Trophoblast cell (in vitro differentiated cells and primary cell): ENCODE measurements around the gene USP11.

Experiments used
- DNase-seq, 2 donors: peaks; one replicate each; pipeline ENCODE4 v3.0.0-alpha.2; 2016
- H2AFZ ChIP-seq: 2 replicates; pipeline ENCODE4 v1.6.1; 2013; ENCODE audit warnings: low read length, moderate library complexity, mild to moderate bottlenecking; ENCODE audit not compliant: insufficient read depth, poor library complexity
- H2AK5ac ChIP-seq: 2 replicates; pipeline ENCODE4 v1.6.1; 2013; ENCODE audit warnings: mild to moderate bottlenecking, low read length
- H2BK120ac ChIP-seq: 2 replicates; pipeline ENCODE4 v1.6.1; 2013; ENCODE audit warnings: low read length, mild to moderate bottlenecking, moderate library complexity; ENCODE audit not compliant: insufficient read depth, poor library complexity
- H2BK12ac ChIP-seq: 2 replicates; pipeline ENCODE4 v1.6.1; 2013; ENCODE audit warnings: mild to moderate bottlenecking, low read length, moderate library complexity
- H2BK5ac ChIP-seq: 2 replicates; pipeline ENCODE4 v1.6.1; 2013; ENCODE audit warnings: low read length, low read depth, moderate library complexity, mild to moderate bottlenecking; ENCODE audit not compliant: poor library complexity
- H3K14ac ChIP-seq: 2 replicates; pipeline ENCODE4 v1.6.1; 2013; ENCODE audit warnings: mild to moderate bottlenecking, low read length
- H3K18ac ChIP-seq: 2 replicates; pipeline ENCODE4 v1.6.1; 2013; ENCODE audit warnings: mild to moderate bottlenecking, low read length
- H3K23ac ChIP-seq: 2 replicates; pipeline ENCODE4 v1.6.1; 2013; ENCODE audit warnings: low read length
- H3K27ac ChIP-seq: 2 replicates; pipeline ENCODE4 v1.5.1; 2013; ENCODE audit warnings: low read depth, mild to moderate bottlenecking, inconsistent platforms, low read length, moderate library complexity
- H3K27me3 ChIP-seq: 2 replicates; pipeline ENCODE4 v1.6.1; 2013; ENCODE audit warnings: inconsistent platforms, mild to moderate bottlenecking, low read length, moderate library complexity; ENCODE audit not compliant: insufficient read depth
- H3K36me3 ChIP-seq, 2 experiments: 1 replicate in 1 of 2; 2 replicates in 1 of 2; pipeline ENCODE4 v1.6.1; 2013; ENCODE audit warnings: low read length in 2 of 2, mild to moderate bottlenecking in 2 of 2, moderate library complexity in 1 of 2; ENCODE audit not compliant: insufficient read depth in 2 of 2, control insufficient read depth in 1 of 2
- H3K4ac ChIP-seq: 2 replicates; pipeline ENCODE4 v1.6.1; 2013; ENCODE audit warnings: low read depth, mild to moderate bottlenecking, low read length, moderate library complexity
- H3K4me1 ChIP-seq, 2 experiments: 1 replicate in 1 of 2; 2 replicates in 1 of 2; pipeline ENCODE4 v1.6.1; 2013; ENCODE audit warnings: low read length in 2 of 2, mild to moderate bottlenecking in 2 of 2, moderate library complexity in 1 of 2; ENCODE audit not compliant: insufficient read depth in 2 of 2, control insufficient read depth in 1 of 2
- H3K4me2 ChIP-seq: 2 replicates; pipeline ENCODE4 v1.6.1; 2013; ENCODE audit warnings: inconsistent platforms, mild to moderate bottlenecking, low read length, moderate library complexity
- H3K4me3 ChIP-seq: 2 replicates; pipeline ENCODE4 v1.5.1; 2013; ENCODE audit warnings: mild to moderate bottlenecking, low read depth, low read length, inconsistent platforms
- H3K79me1 ChIP-seq: one replicate; pipeline ENCODE4 v1.6.1; 2013; ENCODE audit warnings: low read length
- H3K79me2 ChIP-seq: 2 replicates; pipeline ENCODE4 v1.6.1; 2013; ENCODE audit warnings: low read length, mild to moderate bottlenecking; ENCODE audit not compliant: control insufficient read depth, insufficient read depth, poor library complexity
- H3K9ac ChIP-seq: 2 replicates; pipeline ENCODE4 v1.6.1; 2013; ENCODE audit warnings: mild to moderate bottlenecking, low read length
- H3K9me3 ChIP-seq: 2 replicates; pipeline ENCODE4 v1.6.1; 2013; ENCODE audit warnings: low read depth, mild to moderate bottlenecking, control low read depth, inconsistent platforms, low read length; ENCODE audit not compliant: insufficient read depth
- H4K12ac ChIP-seq: 2 replicates; pipeline ENCODE4 v1.6.1; 2013; ENCODE audit warnings: low read depth, mild to moderate bottlenecking, low read length, moderate library complexity
- H4K8ac ChIP-seq: 2 replicates; pipeline ENCODE4 v1.6.1; 2013; ENCODE audit warnings: low read depth, mild to moderate bottlenecking, low read length, moderate library complexity
- H4K91ac ChIP-seq: one replicate; pipeline ENCODE4 v1.6.1; 2013; ENCODE audit warnings: low read depth, mild to moderate bottlenecking, low read length, moderate library complexity
- WGBS: extraction: QIAGEN DNeasy Blood & Tissue Kit; methylation state at CpG from one replicate; pipeline ENCODE4 v1.1.7; 2013; ENCODE audit warnings: missing lambda C conversion rate; ENCODE audit not compliant: insufficient read length, insufficient coverage; ENCODE audit errors: extremely low coverage; 5-methylcytosine and 5-hydroxymethylcytosine counted together

The USP11 gene

DNA sequence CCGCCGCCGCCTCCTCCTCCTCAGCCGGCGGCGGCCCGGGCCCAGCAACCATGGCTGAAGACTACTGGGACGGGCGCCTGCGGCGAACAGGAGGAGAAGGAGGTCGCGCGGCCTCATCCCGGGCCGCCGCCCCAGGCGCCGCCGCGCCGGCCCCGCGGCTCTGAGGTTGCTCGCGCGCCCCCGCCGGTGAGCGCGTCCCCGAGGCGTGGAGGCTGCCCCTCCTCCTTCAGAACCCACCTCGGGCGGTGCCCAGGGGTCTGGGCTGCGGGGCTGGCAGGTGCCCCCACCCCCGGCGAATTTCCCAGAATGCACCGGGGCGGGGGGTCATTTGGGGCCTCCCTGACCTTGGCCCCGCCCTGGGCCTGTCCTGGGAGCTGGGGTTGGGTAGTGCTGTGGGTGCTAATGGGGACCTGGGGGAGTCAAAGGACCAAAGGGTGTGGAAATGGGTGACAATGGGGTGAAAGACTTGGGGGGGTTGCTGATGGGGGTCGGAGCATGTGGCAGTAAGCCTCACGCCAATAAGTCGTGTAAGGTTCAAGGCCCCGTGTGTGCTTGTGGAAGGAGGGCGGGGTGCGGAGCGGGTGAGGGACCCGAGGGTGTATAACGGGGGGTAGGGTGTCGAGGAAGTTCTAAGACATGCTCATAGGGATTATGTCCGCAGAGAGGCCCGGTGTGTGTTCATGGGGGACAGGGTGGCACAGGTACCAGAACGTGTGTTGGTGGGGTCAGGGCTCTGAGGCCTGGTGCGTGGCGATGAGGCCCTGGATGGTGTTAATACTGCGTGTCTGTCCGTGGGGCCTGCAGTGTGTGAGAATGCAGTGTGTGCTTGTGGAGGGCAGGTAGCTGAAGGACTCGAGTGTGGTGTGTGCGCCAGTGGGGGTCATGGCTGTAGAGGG is 13.6 kb upstream of the USP11 start:
- H3K27me3 ChIP-seq, result no peaks in the 10 kb centered on the region
- H3K79me2 ChIP-seq, result peaks cover 15% of the 10 kb centered on the region
- peaks cover 4% of the 10 kb centered on the region for H3K9me3 ChIP-seq
- H2AFZ ChIP-seq, result peak overlapping the region; percentile 82
- peak overlapping the region; percentile 71 for H3K27ac ChIP-seq
- H4K91ac ChIP-seq, result peak overlapping the region; percentile 92
- peak overlapping the region; percentile 81 for H2BK120ac ChIP-seq
- H4K8ac ChIP-seq, result peak overlapping the region; percentile 41
- DNase-seq, result no peak
- peak overlapping the region; percentile 86 for H3K4me2 ChIP-seq
- peak overlapping the region; percentile 96 for H3K4me3 ChIP-seq
- H2AK5ac ChIP-seq, result peak overlapping the region; percentile 68
- H2BK12ac ChIP-seq, result no peak overlapping the region
- peaks cover 11% of the 10 kb centered on the region for H3K79me1 ChIP-seq
- peak overlapping the region; percentile 91 for H3K18ac ChIP-seq
- H3K4ac ChIP-seq, result peak overlapping the region; percentile 92
- H3K23ac ChIP-seq, result no peak overlapping the region
- peak overlapping the region; percentile 94 for H3K9ac ChIP-seq
- H4K12ac ChIP-seq, result peak overlapping the region; percentile 69
- no CpG with 5 or more reads among the region's 60 CpGs for WGBS
- H3K4me1 ChIP-seq, result peaks cover 12 to 16% of the 10 kb centered on the region in 2 experiments
- peak overlapping the region; percentile 99 for H3K14ac ChIP-seq
- H2BK5ac ChIP-seq, result peak overlapping the region; percentile 91
- peaks cover 32 to 43% of the 10 kb centered on the region in 2 experiments for H3K36me3 ChIP-seq

DNA sequence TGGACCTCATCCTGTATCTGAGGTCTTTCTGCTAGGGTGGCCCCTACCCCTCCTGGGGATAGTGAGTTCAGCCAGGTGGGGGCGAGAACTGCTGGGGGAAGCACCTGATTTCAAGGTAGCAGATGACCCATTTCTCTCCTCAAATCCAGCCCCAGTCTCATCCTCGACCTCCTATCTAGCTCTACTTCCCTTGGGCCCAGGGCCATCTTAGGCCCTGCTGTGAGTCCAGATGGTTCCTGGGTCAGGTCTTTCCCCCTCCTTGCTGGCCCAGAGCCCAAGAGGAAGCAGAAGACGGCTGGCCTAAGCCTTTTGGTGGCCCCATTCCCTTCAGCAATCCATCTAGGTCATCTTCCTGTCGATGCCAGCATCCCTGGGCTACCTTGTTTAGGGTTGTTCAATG is 11.1 kb upstream of the USP11 start:
- Histone ChIP-seq H3K4me2 (no peak overlapping the region), H3K36me3 (peaks cover 38 to 45% of the 10 kb centered on the region in 2 experiments), H3K4me1 (peaks cover 9 to 13% of the 10 kb centered on the region in 2 experiments), H3K4me3 (no peak overlapping the region), H3K9me3 (peaks cover 4% of the 10 kb centered on the region), H2AFZ (no peak overlapping the region), H3K14ac (no peak overlapping the region), H3K79me1 (peaks cover 11% of the 10 kb centered on the region), H2AK5ac (no peak overlapping the region), H3K27me3 (no peaks in the 10 kb centered on the region), H2BK5ac (no peak overlapping the region), H3K4ac (peak overlapping the region; percentile 29), H3K18ac (no peak overlapping the region), H2BK12ac (no peak overlapping the region), H3K23ac (no peak overlapping the region), H4K91ac (no peak overlapping the region), H3K79me2 (peaks cover 15% of the 10 kb centered on the region), H4K8ac (no peak overlapping the region), H3K9ac (no peak overlapping the region), H4K12ac (no peak overlapping the region), H3K27ac (no peak overlapping the region), H2BK120ac (no peak overlapping the region)
- no CpG with 5 or more reads among the region's 4 CpGs for WGBS
- DNase-seq, result no peak

DNA sequence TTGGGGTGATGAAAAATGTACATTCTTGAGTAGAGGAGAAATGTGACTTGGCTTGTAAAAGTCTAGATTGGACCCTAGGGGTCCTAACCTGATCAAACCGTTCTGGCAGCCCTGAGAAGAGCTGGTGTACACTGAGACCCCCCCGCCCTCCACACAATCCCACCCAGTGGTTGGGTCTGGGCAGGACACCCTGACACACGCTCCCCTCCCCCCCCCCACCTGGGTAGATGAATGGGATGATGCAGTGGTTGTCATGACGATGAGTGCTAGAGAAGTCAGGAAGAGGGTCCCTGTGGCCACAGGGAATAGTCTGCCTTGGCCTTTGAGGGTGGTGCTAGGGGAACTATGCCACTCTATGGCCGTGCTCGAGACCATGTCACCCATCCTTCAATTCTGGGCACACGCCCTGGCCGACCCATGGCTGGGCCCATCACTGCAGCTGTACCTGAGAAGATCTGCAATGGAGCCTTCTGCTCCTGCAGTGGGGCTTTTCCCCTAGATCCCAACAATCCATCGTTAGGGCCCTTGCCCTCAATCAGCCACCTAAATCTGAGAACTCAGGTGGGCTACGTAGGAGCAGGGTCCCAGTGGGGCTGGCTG is 10.0 kb upstream of the USP11 start:
- H3K14ac ChIP-seq, result no peak overlapping the region

DNA sequence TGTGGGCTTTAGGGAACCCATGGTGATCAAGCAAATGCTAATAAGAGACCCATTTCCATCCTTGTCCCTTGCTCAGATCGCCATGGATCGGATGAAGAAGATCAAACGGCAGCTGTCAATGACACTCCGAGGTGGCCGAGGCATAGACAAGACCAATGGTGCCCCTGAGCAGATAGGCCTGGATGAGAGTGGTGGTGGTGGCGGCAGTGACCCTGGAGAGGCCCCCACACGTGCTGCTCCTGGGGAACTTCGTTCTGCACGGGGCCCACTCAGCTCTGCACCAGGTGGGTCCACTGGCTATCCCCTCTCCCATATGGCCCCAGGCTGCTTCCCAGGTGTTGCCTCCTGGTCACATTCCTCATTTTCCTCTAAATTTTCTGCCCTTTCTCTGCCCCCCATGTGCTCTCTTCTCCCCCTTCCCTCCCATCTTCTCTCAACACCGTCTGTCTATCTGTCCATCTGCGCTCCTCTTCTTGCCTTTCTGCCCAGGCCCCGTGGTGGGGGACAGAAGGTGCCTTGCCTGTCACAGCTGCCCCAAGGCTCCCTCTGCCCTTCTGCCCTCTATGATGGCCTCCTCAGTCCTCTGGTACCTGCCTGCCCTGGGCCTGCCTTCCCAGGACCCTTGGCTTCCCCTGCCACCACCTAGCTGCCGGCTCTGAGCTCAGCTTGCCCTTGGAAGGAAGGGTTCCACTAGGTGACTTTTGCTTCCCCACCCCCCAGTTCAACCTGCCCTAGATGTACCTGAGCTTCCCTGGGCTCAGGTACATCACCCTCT is 9.1 kb upstream of the USP11 start:
- Histone ChIP-seq H3K4me3 (no peak overlapping the region), H4K8ac (no peak overlapping the region), H3K9ac (no peak overlapping the region), H3K27ac (no peak overlapping the region), H3K4me2 (no peak overlapping the region), H2BK5ac (no peak overlapping the region), H3K14ac (no peak overlapping the region), H3K18ac (no peak overlapping the region), H3K36me3 (peaks cover 48 to 57% of the 10 kb centered on the region in 2 experiments), H2BK12ac (no peak overlapping the region), H2AK5ac (no peak overlapping the region), H4K12ac (no peak overlapping the region), H3K4me1 (peaks cover 7 to 10% of the 10 kb centered on the region in 2 experiments), H3K9me3 (peaks cover 4% of the 10 kb centered on the region), H3K27me3 (no peaks in the 10 kb centered on the region), H3K79me1 (peaks cover 6% of the 10 kb centered on the region), H4K91ac (no peak overlapping the region), H3K79me2 (peaks cover 14% of the 10 kb centered on the region), H2BK120ac (no peak overlapping the region), H3K23ac (no peak overlapping the region), H2AFZ (no peak overlapping the region), H3K4ac (no peak overlapping the region)
- DNase-seq, result no peak
- no CpG with 5 or more reads among the region's 13 CpGs for WGBS

More for the DNA sequence above, 10.0 kb upstream of the USP11 start:
- no peak overlapping the region for H3K4me3 ChIP-seq
- H3K79me1 ChIP-seq, result peaks cover 11% of the 10 kb centered on the region
- H3K36me3 ChIP-seq, result peaks cover 45 to 53% of the 10 kb centered on the region in 2 experiments
- H3K18ac ChIP-seq, result no peak overlapping the region
- H3K4me1 ChIP-seq, result peaks cover 7 to 10% of the 10 kb centered on the region in 2 experiments
- H3K27me3 ChIP-seq, result no peaks in the 10 kb centered on the region
- H3K79me2 ChIP-seq, result peaks cover 15% of the 10 kb centered on the region
- no peak overlapping the region for H3K4ac ChIP-seq
- no peak overlapping the region for H3K27ac ChIP-seq
- WGBS, result no CpG with 5 or more reads among the region's 10 CpGs
- no peak overlapping the region for H4K12ac ChIP-seq
- no peak overlapping the region for H2BK12ac ChIP-seq
- DNase-seq, result no peak
- no peak overlapping the region for H3K4me2 ChIP-seq
- H3K9ac ChIP-seq, result no peak overlapping the region
- no peak overlapping the region for H2BK5ac ChIP-seq
- H4K8ac ChIP-seq, result no peak overlapping the region
- H4K91ac ChIP-seq, result no peak overlapping the region
- no peak overlapping the region for H2AFZ ChIP-seq
- no peak overlapping the region for H2AK5ac ChIP-seq
- H3K23ac ChIP-seq, result no peak overlapping the region
- H2BK120ac ChIP-seq, result no peak overlapping the region
- H3K9me3 ChIP-seq, result peaks cover 4% of the 10 kb centered on the region
